IMR-90 (cell line): ENCODE measurements around the gene GRK2.

Experiments
- BHLHE40 ChIP-seq: fragments of 150-350 bp; IDR thresholded peaks from 2 replicates; pipeline ENCODE4 v1.6.1; 2016; ENCODE audit warnings: mild to moderate bottlenecking, low read depth, low read length
- CHD1 ChIP-seq: IDR thresholded peaks from 2 replicates; pipeline ENCODE4 v1.6.1; 2012; ENCODE audit warnings: low read depth, low read length, improper control_type of control experiment
- FOS ChIP-seq: fragments of 150-350 bp; IDR thresholded peaks from 2 replicates; pipeline ENCODE4 v1.6.1; 2016; ENCODE audit warnings: low read depth, low read length
- NFE2L2 ChIP-seq: fragments of 150-350 bp; IDR thresholded peaks from 2 replicates; pipeline ENCODE4 v1.6.1; 2016; ENCODE audit warnings: low read depth, mild to moderate bottlenecking, low read length
- POLR2A ChIP-seq: IDR thresholded peaks from 2 replicates; pipeline ENCODE4 v1.6.1; 2012; ENCODE audit warnings: mild to moderate bottlenecking, low read depth, low read length
- RAD21 ChIP-seq: IDR thresholded peaks from 2 replicates; pipeline ENCODE4 v1.6.1; 2012; ENCODE audit warnings: low read length, improper control_type of control experiment
- RCOR1 ChIP-seq: IDR thresholded peaks from 2 replicates; pipeline ENCODE4 v1.6.1; 2012; ENCODE audit warnings: mild to moderate bottlenecking, low read length, improper control_type of control experiment; ENCODE audit not compliant: insufficient replicate concordance
- RFX5 ChIP-seq: IDR thresholded peaks from 2 replicates; pipeline ENCODE4 v1.8.0; 2012; ENCODE audit warnings: low read depth, mild to moderate bottlenecking, low read length, moderate library complexity
- SMC3 ChIP-seq: fragments of 150-350 bp; IDR thresholded peaks from 2 replicates; pipeline ENCODE4 v1.6.1; 2016; ENCODE audit warnings: low read depth, mild to moderate bottlenecking, antibody characterized with exemption, low read length, moderate library complexity
- TF ChIP-seq, protein P1 (sequence below): conservative IDR thresholded peaks from 2 replicates; pipeline ENCODE4 v1.5.1; 2012; ENCODE audit warnings: mild to moderate bottlenecking, low read depth, low read length, improper control_type of control experiment
- TF ChIP-seq, protein P2 (sequence below): fragments of 150-350 bp; IDR thresholded peaks from 2 replicates; pipeline ENCODE4 v1.6.1; 2017; ENCODE audit warnings: mild to moderate bottlenecking, antibody characterized with exemption, low read length, low read depth

DNA sequence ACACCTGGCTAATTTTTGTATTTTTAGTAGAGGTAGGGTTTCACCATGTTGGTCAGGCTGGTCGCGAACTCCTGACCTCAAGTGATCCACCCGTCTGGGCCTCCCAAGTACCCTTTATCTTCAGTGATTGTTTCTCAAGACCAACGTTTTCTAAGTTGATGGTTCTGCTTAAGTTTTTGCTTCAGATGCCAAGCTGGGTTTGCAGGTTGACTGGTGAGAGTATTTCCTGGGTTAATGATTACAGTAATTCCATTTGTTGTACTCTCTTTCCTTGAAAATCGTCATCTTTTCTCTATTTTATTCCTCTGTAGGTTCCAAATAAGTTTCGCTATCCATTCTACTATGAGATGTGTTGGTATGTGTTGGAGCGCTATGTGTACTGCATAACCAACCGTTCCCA is 38.5 kb upstream of the GRK2 start:
- TF ChIP-seq, protein P1, sequence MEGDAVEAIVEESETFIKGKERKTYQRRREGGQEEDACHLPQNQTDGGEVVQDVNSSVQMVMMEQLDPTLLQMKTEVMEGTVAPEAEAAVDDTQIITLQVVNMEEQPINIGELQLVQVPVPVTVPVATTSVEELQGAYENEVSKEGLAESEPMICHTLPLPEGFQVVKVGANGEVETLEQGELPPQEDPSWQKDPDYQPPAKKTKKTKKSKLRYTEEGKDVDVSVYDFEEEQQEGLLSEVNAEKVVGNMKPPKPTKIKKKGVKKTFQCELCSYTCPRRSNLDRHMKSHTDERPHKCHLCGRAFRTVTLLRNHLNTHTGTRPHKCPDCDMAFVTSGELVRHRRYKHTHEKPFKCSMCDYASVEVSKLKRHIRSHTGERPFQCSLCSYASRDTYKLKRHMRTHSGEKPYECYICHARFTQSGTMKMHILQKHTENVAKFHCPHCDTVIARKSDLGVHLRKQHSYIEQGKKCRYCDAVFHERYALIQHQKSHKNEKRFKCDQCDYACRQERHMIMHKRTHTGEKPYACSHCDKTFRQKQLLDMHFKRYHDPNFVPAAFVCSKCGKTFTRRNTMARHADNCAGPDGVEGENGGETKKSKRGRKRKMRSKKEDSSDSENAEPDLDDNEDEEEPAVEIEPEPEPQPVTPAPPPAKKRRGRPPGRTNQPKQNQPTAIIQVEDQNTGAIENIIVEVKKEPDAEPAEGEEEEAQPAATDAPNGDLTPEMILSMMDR, result no peak
- TF ChIP-seq CHD1, result no peak
- no peak for TF ChIP-seq NFE2L2
- TF ChIP-seq POLR2A, result no peak
- TF ChIP-seq BHLHE40, result no peak
- TF ChIP-seq RCOR1, result no peak
- no peak for TF ChIP-seq SMC3
- no peak for TF ChIP-seq RFX5
- no peak for TF ChIP-seq RAD21
- no peak for TF ChIP-seq FOS
- TF ChIP-seq, protein P2, sequence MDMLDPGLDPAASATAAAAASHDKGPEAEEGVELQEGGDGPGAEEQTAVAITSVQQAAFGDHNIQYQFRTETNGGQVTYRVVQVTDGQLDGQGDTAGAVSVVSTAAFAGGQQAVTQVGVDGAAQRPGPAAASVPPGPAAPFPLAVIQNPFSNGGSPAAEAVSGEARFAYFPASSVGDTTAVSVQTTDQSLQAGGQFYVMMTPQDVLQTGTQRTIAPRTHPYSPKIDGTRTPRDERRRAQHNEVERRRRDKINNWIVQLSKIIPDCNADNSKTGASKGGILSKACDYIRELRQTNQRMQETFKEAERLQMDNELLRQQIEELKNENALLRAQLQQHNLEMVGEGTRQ, result no peak
